NCI-H748 (cell line): ENCODE measurements around the gene RGS1.
A peak's percentile ranks its signal among the peaks of the same experiment; 100 is the strongest.

Experiments
- DNase-seq: peaks from one replicate; lab custom pipeline; 2025; ENCODE audit not compliant: unreplicated experiment; lab: John Stamatoyannopoulos, UW

The RGS1 gene

DNA sequence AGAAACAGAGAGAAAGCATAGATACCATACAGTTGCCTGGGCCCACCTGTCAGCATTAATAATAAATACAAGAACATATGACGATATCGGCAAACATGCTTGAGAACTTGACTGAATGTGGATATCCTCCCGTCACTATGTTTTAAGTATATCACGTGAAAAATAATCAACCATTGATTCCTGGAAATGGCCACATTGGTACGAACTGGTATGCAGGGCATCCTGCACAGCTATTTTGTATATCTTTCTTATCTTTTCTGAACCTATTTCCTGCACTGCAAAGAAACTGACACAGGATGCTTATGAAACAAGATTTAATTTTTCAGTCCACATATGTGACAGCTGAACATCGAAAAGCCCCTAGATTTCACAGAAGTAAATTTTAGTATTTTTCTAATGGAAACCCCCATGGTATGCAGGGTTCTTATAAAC lies 22.8 kb upstream of the RGS1 start:
- no peak for DNase-seq

DNA sequence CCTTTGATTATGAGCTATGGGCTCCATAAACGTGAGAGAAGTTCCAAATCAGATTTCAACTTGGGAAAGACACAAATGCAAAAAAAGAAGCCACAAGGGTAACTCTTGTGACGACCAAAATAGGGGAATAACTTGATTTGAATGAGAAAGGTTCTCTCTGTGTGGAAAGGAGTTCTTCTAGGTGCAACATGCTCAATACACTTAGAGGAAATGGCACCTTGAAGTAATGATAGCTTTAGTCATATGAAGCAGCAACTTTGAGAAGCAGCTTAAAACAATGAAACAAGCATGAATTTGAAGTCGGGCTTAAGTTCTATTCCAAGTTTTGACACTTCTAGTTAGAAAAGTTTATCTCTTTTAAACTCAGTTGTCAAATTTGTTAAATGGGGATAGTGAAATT lies 21.8 kb upstream of the RGS1 start:
- no peak for DNase-seq

DNA sequence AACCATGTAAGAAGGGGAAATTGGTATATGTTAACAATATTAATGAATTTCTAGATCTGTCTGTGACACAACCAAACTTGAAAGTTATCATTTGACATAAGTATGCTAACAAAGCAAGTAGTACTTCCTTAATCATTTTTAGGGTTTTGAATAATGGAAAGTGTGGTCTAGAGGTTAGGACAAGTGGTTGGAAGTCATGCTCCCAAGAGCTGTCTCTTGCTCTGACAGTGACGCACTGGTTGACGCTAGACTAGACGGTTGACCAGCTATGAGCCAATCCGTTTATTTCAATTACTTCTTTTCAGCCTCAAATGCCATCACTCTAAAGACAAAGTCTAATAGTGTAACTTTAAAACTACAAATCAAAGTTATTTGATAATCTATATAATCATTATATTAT lies 20.7 kb upstream of the RGS1 start:
- no peak for DNase-seq

DNA sequence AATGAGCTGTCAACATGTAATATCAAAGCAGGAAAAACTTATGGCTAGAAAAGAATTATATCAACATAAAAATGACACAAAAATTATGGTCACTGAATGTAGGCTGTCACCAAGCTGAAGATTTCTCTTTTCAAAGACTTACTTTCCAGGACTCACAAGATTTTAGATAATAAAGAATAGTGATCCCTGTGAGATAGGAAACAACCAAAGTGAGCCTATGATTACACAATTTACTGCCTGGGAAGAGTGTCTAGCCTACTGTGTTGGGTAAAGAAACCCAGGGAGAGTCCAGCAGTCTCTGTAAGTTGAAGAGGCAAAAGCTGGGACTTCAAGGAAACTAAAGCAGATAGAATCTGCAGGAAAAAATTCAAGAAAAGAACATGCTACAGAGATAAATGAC lies 20.2 kb upstream of the RGS1 start:
- DNase-seq: no peak

DNA sequence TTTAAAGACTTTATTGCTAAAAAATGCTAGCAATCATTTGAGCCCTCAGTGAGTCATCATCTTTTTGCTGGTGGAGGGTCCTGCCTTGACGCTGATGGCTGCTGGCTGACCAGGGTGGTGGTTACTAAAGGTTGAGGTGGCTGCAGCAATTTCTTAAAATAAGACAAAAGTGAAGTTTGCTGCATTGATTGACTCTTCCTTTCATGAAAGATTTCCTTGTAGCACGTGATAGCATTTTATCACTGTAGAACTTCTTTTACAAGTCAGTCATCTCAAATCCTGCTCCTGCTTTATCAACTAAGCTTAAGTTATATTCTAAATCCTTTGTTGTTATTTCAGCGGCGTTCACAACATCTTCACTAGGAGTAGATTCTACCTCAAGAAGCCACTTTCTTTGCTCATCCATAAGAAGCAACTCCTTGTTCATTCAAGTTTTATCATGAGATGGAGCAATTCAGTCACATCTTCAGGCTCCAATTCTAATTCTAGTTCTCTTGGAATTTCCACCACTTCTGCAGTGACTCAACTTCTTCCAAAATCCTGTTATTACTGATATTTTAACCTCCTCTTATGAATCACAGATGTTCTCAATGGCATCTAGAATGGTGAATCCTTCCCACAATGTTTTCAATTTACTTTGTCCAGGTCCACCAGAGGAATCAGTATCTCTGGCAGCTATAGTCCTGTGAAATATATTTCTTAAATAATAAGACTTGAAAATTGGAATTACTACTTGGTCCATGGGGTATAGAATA lies 17.6 kb upstream of the RGS1 start:
- no peak for DNase-seq

DNA sequence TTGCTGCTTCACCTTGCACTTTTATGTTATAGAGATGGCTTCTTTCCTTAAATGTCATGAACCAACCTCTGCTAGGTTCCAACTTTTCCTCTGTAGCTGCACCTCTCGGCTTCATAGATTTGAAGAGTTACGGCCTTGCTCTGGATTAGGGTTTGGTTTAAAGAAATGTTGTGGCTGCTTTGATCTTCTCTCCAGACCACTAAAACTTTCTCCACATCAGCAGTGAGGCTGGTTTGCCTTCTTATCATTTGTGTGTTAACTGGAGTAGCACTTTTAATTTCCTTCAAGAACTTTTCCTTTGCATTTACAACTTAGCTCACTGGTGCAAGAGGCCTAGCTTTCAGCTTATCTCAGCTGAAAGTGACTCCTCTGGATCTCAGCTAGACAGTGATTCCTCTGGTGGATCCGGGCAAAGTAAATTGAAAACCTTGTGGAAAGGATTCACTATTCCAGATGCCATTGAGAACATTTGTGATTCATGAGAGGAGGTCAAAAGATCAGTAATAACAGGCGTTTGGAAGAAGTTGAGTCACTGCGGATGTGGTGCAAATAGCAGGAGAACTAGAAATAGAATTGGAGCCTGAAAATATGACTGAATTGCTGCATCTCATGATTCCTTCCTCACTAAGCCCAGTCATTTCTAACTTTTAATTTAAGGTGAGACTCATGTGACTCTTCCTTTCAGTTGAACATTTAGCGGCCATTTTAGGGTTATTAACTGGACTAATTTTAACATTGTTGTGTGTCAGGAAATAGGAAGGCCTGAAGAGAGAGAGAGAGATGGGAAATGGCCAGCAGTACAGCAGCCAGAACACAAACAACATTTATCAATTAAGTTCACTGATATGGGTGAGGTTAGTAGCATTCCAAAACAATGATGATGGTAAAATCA lies 16.2 kb upstream of the RGS1 start:
- DNase-seq: no peak

DNA sequence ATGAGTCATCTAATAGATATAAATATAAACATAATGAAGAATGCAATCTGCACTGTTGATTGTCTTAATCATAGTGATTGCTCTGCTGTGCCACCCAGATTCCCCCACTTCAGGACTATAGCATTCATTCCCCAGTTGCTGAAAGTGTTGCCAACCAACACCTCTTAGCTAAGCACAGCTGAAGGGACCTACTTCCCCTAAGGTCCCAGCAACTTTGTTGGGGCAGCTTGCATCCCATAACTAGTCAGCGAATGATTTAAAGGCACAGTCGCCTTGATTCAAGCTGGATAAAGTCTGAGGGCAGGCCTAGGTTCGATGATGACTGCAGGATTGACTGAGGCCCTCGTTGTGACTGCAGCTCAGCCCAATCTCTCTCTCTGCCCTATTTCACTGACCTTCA lies 14.3 kb upstream of the RGS1 start:
- DNase-seq: no peak

DNA sequence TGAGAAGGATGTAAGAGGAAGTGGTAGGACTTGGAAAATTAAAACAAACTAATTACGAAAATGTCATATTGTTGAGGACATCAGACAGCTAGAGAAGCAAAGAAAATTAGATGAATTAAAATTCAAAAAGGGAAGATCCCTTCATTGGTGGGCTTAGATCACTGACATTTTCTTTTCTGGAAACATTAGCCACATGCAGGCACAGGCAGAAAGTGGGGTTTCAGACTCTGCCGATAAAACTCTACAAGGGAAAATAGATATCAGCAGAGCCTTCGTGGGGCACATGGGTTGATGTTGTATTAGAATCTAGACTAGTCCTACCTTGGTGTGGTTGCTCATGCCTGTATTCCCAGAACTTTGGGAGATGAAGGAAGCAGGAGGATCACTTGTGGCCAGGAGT lies 12.4 kb upstream of the RGS1 start:
- DNase-seq: no peak

DNA sequence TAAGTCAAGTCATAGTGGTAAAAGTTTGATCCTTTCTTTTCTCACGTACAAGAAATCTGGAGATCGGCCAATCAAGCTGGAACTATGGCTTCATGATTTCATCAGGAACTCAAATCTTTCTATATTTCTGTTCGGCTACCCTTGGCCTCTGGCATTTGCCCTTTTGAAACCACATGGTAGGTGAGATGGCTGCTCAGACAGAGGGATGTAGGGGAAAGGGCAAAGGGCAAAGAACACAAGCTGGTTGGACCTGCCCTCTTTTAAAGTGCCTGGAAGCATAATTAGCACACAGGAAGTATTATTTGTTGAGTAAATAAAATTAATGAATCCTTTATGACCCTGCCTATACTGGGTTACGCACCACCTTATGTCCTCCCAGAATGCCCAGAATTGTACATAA lies 11.5 kb upstream of the RGS1 start:
- DNase-seq: peak; percentile 59

DNA sequence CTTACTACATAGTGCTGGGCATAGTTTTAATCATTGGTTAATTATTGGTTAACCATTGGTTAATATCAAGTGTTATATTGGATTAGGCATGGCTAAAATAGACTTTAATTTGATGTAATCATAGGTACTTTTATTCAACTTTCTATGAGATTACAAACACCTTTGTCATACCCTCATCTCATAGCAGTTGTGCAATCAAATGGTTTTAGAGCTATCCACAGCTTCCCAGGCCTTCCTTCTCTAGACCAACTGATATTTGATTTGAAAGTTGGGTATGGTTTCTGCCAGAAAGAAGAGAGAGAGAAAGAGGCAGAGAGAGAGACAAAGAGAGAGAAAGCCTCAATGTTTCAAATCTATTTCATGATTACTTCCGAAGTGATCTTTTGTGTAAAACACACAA lies 9.6 kb upstream of the RGS1 start:
- DNase-seq: no peak

DNA sequence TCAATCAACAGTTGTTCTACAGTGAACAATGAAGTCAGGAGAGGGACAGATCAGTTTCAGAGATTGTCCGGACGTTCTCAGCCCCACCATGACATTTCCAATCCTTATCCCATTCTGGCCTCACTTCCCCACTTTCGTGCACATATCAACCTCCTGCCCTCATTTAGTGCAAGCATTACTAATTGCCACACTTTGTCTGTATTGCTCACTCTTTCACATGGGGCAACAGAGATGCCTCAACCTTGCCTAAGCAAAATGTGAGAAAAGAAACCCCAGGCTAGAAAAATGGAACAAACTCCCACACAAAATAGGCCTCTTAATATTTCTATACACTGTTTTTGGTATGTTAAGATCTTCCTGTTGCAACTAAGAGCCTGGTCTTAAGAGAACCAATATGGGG lies 8.9 kb upstream of the RGS1 start:
- DNase-seq: no peak

DNA sequence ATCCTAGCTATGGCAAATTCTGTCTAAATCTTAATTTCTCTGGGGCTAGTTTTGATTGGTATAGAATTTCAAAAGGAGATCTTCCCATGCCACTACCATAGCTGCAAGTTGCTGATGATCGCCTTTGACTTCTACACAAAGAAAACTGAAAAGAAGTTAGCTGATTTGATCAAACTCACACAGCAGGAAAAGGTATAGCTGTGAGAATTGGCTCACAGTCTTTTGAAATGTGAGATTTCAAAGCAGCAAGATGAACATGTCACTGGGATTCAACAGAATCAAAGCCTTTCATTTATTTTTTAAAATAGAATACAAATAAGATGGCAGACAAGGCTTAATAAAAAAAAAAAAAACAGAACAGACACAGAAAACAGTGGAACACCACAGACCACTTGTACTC lies 7.5 kb upstream of the RGS1 start:
- DNase-seq: no peak

DNA sequence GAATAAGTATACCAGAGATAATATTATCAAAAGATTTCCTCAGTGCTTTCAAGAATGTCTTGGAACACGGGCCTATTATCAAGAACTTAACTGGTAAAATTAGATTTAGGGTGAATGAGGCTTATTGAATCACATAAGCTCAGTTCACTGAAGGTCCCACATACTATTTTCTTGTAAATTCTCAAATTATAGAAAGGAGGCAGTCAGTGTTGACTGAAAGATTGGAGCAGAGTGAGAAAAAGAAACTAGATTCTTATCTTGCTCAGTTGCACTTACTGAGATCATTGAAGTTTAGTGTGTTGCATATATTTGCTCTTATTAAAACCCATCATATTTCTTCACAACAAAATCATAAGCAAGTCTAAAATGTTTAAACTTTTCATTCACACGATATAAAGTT lies 3.9 kb upstream of the RGS1 start:
- no peak for DNase-seq

DNA sequence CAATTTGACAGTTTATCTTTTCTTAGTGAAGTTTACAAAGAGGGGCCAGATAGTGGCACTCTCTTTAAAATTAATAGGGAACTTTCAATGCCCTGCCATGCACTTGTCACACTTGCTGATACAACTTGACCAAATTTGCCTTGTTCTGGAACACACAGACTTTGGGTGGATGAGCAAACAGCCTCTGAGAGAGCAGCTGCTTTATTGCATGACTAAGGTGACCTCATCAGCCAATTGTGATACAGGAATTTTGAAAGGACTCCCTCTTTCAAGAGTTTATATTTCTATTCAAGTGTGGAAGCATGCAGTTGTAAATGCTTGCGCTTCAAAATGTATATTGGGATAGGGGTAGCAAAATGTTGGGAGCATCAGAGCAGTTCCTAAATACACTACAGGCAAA lies 2.1 kb upstream of the RGS1 start:
- DNase-seq: no peak

DNA sequence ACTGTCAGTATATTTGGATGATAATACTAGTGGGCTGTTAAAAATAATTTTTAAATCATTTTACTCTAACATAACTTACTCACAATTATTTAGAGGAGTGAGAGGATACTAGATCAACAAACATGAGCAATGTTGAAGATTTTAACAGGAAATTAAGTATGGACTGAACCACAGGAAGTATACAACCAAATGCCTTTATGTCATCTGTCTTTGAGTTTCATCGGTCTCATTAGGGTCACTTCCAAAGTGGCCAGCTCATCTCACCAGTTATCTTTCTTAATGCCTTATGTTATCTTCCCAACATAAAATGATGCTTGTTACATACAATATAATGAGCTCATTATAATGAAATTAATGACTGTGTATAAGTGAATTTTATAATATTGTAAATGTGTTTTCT lies 1.5 kb upstream of the RGS1 start:
- no peak for DNase-seq

DNA sequence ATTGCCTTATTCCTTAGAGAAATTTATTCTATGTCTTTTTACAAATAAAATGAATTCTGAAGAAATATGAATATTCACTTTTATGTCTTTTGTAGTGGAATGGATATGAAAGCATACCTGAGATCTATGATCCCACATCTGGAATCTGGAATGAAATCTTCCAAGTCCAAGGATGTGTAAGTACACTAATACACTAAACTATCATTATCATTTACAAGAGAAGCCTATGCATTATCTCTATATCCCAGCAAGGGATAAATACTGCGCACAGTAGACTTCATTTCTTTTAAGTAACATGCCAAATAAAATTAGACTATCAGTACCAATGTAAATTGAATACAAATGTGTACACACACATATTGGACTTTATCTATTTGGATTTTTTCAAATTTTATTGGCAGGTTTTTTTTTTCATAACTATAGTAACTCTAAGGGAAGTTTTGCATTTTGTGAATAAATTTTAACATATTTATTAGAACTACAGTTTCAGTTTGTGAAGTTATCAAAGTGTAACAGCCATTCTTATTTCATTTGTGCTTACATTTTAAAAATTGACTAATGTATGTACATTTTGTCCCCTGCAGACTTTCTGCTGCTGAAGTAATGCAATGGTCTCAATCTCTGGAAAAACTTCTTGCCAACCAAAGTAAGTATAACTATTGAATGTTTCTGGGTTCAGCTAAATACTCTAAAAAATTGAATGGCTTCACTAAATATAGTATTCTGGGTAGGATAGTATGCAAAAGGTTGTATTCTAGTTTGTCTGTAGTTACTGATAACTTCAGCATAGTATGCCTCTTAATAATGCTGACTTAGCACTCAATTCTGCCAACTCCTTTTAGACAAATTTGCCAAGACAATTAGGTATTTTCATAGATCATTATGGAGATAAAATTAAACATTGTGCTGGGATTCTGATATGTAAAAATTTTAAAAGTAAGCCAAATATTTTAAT lies 894 bp downstream of the RGS1 start:
- DNase-seq: no peak

DNA sequence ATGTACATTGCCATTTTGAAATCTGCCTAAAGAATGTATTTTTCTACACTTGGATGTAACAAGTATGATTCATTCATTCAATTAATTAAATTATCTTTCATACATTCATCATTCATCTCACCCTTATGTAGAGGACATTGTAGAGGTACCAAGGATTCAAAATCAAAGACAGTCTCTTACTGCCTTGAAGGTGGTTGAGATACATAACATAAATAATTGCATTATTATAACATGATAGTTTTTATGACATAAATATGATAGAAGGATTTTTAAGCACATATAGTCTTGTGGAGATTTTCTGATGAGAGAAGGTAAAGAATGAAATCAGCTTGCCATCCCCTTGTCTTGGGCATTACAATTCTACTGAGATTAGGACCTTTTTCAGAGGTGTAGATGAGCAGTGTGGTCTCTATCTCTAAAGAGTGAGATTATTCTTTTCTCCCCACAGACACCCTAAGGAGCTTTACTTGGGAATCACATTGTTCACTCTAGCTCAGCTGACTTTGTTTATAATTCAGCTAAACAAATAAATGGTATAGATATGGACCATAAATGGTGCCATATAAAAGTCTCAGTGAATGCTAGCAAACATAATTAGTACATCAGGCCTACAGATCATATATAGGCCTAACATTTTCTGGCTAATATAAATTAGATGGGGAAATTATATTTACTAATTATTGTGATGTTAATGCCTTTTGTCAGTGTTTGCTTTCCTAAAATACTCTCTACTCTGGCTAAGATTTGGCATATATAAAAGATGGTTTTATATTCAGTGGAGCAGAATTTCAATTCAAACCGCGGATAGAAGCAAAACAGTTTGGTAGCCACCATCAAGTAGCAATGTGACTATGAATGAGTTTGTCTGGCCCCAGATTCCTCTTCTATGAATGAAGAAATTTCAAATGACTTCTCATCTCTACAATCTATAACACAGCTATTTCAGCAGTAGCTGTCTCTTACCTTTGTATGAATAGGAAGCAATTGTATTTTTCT lies 1.9 kb downstream of the RGS1 start:
- no peak for DNase-seq

DNA sequence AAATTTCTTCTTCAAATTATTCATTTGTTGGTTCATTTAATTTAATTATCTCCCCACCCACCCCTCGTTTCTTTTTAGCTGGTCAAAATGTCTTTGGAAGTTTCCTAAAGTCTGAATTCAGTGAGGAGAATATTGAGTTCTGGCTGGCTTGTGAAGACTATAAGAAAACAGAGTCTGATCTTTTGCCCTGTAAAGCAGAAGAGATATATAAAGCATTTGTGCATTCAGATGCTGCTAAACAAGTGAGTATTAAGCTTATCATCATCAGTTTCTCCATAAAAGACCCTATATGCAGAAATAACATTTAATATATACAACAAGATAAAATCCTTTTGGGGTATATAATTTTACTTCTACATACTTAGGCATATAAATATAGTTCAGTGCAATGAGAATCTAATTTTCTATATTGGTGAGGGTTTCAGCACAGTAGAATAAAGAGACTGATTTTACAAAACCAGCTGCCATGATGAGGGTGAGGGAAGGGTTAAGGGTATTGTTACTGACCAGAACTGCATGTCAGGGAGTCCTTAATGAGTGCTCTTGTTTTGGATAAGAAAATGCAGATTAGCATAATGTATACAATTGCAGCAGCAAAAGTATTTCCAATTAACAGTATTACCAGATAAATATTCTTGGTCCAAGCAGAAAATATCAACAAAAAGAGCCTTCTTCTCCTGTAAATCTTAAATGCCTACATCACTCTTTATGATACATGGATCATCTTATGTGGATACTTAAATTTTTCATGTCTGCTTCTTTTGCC lies 2.8 kb downstream of the RGS1 start:
- DNase-seq: no peak

DNA sequence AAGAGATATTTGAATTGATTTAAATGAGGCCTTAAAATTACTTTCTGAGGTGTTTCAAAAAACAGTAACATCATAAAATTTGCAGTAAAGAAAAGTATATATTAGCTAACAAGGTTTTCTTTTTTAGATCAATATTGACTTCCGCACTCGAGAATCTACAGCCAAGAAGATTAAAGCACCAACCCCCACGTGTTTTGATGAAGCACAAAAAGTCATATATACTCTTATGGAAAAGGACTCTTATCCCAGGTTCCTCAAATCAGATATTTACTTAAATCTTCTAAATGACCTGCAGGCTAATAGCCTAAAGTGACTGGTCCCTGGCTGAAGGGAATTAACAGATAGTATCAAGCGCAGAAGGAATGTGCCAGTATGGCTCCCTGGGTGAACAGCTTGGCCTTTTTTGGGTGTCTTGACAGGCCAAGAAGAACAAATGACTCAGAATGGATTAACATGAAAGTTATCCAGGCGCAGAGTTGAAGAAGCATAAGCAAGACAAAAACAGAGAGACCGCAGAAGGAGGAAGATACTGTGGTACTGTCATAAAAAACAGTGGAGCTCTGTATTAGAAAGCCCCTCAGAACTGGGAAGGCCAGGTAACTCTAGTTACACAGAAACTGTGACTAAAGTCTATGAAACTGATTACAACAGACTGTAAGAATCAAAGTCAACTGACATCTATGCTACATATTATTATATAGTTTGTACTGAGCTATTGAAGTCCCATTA lies 3.6 kb downstream of the RGS1 start:
- no peak for DNase-seq
